Osteoblast (primary cell): ENCODE data around the gene ADCY5. TPM values are rescaled to one million over a fixed set of nuclear protein-coding genes. Genes with fewer than 3 reads are reported as not detected.

Experiments
- DNase-seq: peaks from one replicate; pipeline ENCODE4 v3.0.0; 2011; ENCODE audit warnings: low spot score, mixed read lengths; ENCODE audit not compliant: insufficient read length; ENCODE audit errors: missing footprints
- H2AFZ ChIP-seq: 2 replicates; pipeline ENCODE4 v1.6.0; 2011; ENCODE audit warnings: mild to moderate bottlenecking, low read length
- H3K27ac ChIP-seq: 2 replicates; pipeline ENCODE4 v1.5.1; 2011; ENCODE audit warnings: mild to moderate bottlenecking, low read depth, low read length, moderate library complexity
- H3K27me3 ChIP-seq: 2 replicates; pipeline ENCODE4 v1.6.0; 2012; ENCODE audit warnings: mild to moderate bottlenecking, control low read depth, inconsistent platforms, low read length, moderate library complexity; ENCODE audit not compliant: insufficient read depth
- H3K36me3 ChIP-seq: 2 replicates; pipeline ENCODE4 v1.5.1; 2011; ENCODE audit warnings: mild to moderate bottlenecking, low read length, control low read depth, moderate library complexity; ENCODE audit not compliant: insufficient read depth
- H3K4me1 ChIP-seq: 2 replicates; pipeline ENCODE4 v1.5.1; 2011; ENCODE audit warnings: mild to moderate bottlenecking, low read length, control low read depth, moderate library complexity; ENCODE audit not compliant: insufficient read depth
- H3K4me2 ChIP-seq: 2 replicates; pipeline ENCODE4 v1.6.0; 2011; ENCODE audit warnings: mild to moderate bottlenecking, low read length; ENCODE audit not compliant: insufficient read depth
- H3K4me3 ChIP-seq: fragments of 200-600 bp; sonication (generic); 3 replicates; pipeline ENCODE4 v1.5.1; 2012; ENCODE audit warnings: mild to moderate bottlenecking, low read length, inconsistent platforms; ENCODE audit not compliant: insufficient read depth
- H3K79me2 ChIP-seq: 2 replicates; pipeline ENCODE4 v1.6.0; 2012; ENCODE audit warnings: mild to moderate bottlenecking, low read length, control low read depth, inconsistent platforms; ENCODE audit not compliant: insufficient read depth
- H3K9me3 ChIP-seq: 2 replicates; pipeline ENCODE4 v1.5.1; 2011; ENCODE audit warnings: low read depth, low read length, control low read depth
- H4K20me1 ChIP-seq: 2 replicates; pipeline ENCODE4 v1.6.0; 2012; ENCODE audit warnings: mild to moderate bottlenecking, low read length, control low read depth; ENCODE audit not compliant: insufficient read depth
- total RNA-seq: library from RNA; depleted of rRNA; stranded (reverse); fragments of >200 nt; gene quantifications from 2 replicates; pipeline ENCODE4 v1.2.3, GENCODE V29; 2012
- TF ChIP-seq, protein P1 (sequence below): IDR thresholded peaks from 2 replicates; pipeline ENCODE4 v1.5.1; 2011; ENCODE audit warnings: mild to moderate bottlenecking, low read depth, low read length, moderate library complexity; ENCODE audit errors: extremely low read depth

ADCY5 gene
- total RNA-seq, 1 donor: 0.72 TPM

DNA sequence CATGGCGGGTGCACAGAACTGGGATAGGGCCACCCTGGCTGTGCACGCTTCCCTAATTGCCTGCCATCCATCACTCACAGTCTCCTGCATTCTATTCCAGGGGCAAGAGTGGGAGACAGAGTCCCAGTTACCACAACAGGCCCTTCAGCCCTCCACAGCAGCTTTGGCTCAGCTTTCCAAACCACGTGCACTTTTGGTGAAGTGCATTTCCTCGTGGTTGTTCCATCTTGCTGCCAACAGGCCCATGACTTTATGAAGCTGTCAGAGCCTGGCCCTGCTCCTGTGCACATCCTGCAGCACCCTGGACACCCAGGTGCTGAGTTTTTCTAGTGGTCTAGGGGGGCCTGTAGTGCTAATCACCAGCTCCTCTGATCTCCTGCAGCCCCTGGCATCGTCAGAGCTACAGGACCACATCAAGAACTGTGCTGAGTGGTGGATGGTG, 110.2 kb downstream of the ADCY5 start:
- H3K9me3 ChIP-seq: no peaks in the 10 kb centered on the region
- peak; percentile 22 for DNase-seq
- H4K20me1 ChIP-seq: peaks cover 4% of the 10 kb centered on the region
- TF ChIP-seq, protein P1, sequence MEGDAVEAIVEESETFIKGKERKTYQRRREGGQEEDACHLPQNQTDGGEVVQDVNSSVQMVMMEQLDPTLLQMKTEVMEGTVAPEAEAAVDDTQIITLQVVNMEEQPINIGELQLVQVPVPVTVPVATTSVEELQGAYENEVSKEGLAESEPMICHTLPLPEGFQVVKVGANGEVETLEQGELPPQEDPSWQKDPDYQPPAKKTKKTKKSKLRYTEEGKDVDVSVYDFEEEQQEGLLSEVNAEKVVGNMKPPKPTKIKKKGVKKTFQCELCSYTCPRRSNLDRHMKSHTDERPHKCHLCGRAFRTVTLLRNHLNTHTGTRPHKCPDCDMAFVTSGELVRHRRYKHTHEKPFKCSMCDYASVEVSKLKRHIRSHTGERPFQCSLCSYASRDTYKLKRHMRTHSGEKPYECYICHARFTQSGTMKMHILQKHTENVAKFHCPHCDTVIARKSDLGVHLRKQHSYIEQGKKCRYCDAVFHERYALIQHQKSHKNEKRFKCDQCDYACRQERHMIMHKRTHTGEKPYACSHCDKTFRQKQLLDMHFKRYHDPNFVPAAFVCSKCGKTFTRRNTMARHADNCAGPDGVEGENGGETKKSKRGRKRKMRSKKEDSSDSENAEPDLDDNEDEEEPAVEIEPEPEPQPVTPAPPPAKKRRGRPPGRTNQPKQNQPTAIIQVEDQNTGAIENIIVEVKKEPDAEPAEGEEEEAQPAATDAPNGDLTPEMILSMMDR: no peak
- H3K4me1 ChIP-seq: peaks cover 1% of the 10 kb centered on the region
- H3K4me3 ChIP-seq: no peak overlapping the region
- H3K79me2 ChIP-seq: no peaks in the 10 kb centered on the region
- no peak overlapping the region for H2AFZ ChIP-seq
- H3K27me3 ChIP-seq: peaks cover 68% of the 10 kb centered on the region
- no peak overlapping the region for H3K27ac ChIP-seq
- no peak overlapping the region for H3K4me2 ChIP-seq
- no peaks in the 10 kb centered on the region for H3K36me3 ChIP-seq

DNA sequence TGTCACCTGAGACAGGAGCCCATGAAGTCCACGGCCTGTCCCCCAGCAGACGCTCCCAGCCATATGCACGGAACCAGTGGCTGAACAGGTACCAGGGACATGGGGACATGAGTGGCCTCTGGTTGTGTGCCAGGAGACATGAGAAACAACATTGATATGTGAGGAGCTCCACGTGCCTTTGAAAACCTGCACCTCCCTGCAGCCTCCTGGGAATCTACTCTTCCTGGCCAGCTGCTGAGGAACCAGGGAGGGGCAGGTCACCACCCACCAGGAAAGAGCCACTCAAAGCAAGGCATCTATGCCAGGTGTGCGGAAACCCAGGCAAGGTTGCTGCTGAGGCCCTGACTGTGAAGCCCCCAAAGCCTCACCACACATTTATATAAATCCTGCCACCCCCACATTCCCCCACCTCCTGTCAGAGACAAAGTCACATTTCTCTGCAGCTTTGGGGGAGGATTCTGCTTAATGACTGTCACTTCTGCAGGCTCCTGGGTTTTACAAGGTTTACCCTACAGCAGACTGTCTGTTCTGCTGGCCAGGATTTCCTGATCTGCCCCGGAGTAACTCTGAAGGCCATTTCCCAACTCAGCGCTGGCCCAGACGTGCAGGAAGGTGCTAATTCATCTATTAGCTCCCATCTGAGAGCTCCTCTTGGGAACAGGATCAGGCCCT, 110.8 kb downstream of the ADCY5 start:
- no peaks in the 10 kb centered on the region for H4K20me1 ChIP-seq
- no peaks in the 10 kb centered on the region for H3K9me3 ChIP-seq
- H2AFZ ChIP-seq: no peak overlapping the region
- H3K27ac ChIP-seq: no peak overlapping the region
- H3K36me3 ChIP-seq: no peaks in the 10 kb centered on the region
- H3K4me3 ChIP-seq: no peak overlapping the region
- DNase-seq: no peak
- H3K4me2 ChIP-seq: no peak overlapping the region
- peaks cover 67% of the 10 kb centered on the region for H3K27me3 ChIP-seq
- TF ChIP-seq, protein P1: no peak
- H3K79me2 ChIP-seq: no peaks in the 10 kb centered on the region
- H3K4me1 ChIP-seq: no peaks in the 10 kb centered on the region

DNA sequence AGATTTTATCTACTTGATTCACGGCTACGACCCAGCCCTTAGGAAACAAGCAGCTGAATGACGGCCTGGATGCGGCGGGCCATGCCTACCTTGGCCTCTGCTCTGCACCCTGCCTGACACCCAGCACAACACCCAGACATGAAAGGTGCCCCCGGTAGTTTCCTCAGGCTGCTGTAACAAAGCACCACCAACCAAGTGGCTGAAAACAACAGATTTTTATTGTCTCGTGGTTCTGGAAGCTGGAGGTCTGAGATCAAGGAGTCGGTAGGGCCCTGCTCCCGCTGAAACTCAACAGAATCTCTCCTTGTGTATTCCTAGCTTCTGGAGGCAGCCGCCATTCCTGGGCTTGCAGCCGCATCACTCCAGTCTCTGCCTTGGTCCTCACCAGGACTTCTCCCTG, 111.7 kb downstream of the ADCY5 start:
- no peak overlapping the region for H3K27ac ChIP-seq
- H4K20me1 ChIP-seq: no peaks in the 10 kb centered on the region
- H3K4me1 ChIP-seq: no peaks in the 10 kb centered on the region
- no peaks in the 10 kb centered on the region for H3K79me2 ChIP-seq
- peaks cover 64% of the 10 kb centered on the region for H3K27me3 ChIP-seq
- TF ChIP-seq, protein P1: no peak
- H3K4me3 ChIP-seq: no peak overlapping the region
- no peak overlapping the region for H2AFZ ChIP-seq
- H3K36me3 ChIP-seq: no peaks in the 10 kb centered on the region
- peak; percentile 22 for DNase-seq
- H3K9me3 ChIP-seq: no peaks in the 10 kb centered on the region
- no peak overlapping the region for H3K4me2 ChIP-seq

DNA sequence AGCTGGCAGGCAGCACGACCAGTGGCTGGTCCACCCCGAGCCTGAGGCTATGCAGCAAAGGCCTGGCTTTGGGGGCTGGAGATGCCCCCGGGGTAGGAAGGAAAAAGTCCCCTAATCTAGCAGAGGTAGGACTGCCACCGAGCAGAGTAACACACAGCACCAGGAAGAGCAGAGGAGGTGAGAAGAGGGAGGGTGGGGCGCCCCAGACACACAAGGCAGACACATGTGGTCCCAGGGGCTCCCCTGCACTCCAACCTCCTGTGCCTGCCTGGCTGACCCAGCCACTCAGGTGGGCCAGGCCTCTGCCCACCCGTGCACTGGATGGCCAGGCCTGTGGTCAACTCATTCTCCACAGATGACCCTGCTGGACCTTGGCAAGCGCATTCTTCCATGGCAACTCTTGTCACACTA, 112.4 kb downstream of the ADCY5 start:
- H3K27ac ChIP-seq: no peak overlapping the region
- H3K36me3 ChIP-seq: no peaks in the 10 kb centered on the region
- H3K79me2 ChIP-seq: no peaks in the 10 kb centered on the region
- H3K4me2 ChIP-seq: no peak overlapping the region
- H3K4me1 ChIP-seq: no peaks in the 10 kb centered on the region
- TF ChIP-seq, protein P1: no peak
- H3K27me3 ChIP-seq: peaks cover 57% of the 10 kb centered on the region
- H4K20me1 ChIP-seq: no peaks in the 10 kb centered on the region
- no peak overlapping the region for H3K4me3 ChIP-seq
- peak; percentile 38 for DNase-seq
- no peaks in the 10 kb centered on the region for H3K9me3 ChIP-seq
- H2AFZ ChIP-seq: no peak overlapping the region
